GM03348 (cell line): ENCODE data around the gene IFI16.
"Not testable (repeated sequence)": the region's sequence is repeated elsewhere in the genome, so short reads cannot be mapped to it uniquely, and the experiment has no call there.

Experiments used
- DNase-seq: peaks from one replicate; pipeline ENCODE4 v3.0.0; 2012; ENCODE audit warnings: low spot score

The IFI16 gene

DNA sequence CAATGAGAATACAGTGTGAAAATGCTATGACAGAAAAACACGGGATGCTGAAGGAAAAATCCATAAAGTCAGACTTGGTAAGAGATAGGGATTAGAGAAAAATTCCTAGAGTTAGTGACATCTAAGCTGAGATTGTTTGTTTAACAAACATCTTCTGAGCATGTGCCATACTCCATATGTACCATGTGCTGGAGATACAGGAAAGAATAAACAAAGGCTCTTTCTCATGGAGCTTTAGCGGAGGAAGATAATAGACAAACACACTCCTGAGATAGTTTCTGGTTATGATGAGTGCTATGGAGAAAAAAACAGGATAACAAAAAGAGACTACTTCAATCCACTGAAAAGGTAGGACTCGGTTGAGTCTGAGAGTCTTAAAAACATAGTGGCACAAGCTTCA lies 88.9 kb downstream of the IFI16 start:
- no peak for DNase-seq

GRCh38 chr1:159100589-159100988 lies 90.9 kb downstream of the IFI16 start:
- no peak for DNase-seq

DNA sequence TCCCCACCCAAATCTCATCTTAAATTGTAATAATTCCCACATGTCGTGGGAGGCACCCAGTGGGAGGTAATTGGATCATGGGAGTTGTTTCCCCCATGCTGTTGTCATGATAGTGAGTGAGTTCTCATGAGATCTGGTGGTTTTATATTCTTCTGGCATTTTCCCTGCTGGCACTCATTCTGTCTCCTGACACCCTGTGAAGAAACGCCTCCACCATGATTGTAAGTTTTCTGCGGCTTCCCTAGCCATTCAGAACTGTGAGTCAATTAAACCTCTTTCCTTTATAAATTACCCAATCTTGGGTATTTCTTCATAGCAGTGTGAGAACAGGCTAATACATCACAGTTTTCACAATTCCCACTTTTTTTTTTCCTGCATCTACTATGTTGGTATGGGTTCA lies 93.3 kb downstream of the IFI16 start:
- DNase-seq = not testable (repeated sequence)
